Coronary artery (tissue), 2 donors: ENCODE measurements around the gene CSE1L.

Experiments
- DNase-seq: peaks from one replicate; pipeline ENCODE4 v3.0.0-alpha.2; 2017; ENCODE audit warnings: low spot score
- H3K27ac ChIP-seq, 2 donors: fragments of 200-600 bp; sonication (generic); one replicate each; pipeline ENCODE4 v1.5.1; 2016 to 2019
- H3K4me3 ChIP-seq: fragments of 200-600 bp; sonication (generic); 2 replicates; pipeline ENCODE4 v1.5.1; 2016; ENCODE audit warnings: mild to moderate bottlenecking, moderate library complexity
- CTCF ChIP-seq: fragments of 200-600 bp; sonication (generic); IDR thresholded peaks from one replicate; pipeline ENCODE4 v1.5.1; 2019; ENCODE audit warnings: antibody characterized with exemption

The CSE1L gene

DNA sequence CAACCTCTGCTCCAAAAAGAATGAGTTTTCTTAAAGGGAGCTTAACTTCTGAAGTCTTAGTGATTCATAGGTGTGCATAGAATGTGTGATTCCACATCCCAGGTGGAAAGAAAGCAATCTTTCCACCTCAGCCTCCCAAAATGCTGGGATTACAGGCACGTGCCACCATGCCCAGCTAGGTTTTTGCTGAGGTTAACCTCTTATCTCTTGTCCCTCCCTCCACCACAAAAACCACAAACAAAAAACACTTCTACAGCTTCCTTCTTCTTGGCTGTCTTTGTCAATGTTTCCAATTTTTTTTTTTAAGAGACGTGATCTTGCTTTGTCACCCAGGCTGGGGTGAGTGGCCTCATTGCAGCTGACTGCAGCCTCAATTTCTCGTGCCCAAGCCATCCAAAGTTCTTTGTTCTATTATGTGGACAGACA, 8.1 kb upstream of the CSE1L start:
- H3K27ac ChIP-seq, result no peak overlapping the region
- H3K4me3 ChIP-seq, result no peak overlapping the region
- DNase-seq, result no peak
- no peak for TF ChIP-seq CTCF

DNA sequence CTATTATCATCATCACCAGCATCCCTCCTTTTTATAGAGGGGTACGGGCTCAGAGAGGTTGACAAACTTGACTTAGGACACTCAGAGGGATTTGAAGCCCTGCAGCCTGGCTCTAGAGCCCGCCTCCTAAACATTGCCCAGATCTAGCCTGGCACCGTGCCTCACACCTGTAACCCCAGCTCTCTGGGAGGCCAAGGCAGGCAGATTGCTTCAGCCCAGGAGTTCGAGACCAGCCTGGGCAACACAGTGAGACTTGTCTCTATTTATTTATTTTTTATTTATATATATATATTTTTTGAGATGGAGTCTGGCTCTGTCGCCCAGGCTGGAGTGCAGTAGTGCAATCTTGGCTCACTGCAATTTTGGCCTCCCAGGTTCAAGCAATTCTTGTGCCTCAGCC, 6.3 kb upstream of the CSE1L start:
- H3K4me3 ChIP-seq, result no peak overlapping the region
- no peak for TF ChIP-seq CTCF
- no peak for DNase-seq
- no peak overlapping the region for H3K27ac ChIP-seq

GRCh38 chr20:49043000-49043399, 3.1 kb upstream of the CSE1L start:
- no peak for TF ChIP-seq CTCF
- DNase-seq, result no peak
- H3K4me3 ChIP-seq, result no peak overlapping the region
- H3K27ac ChIP-seq, result no peak overlapping the region

DNA sequence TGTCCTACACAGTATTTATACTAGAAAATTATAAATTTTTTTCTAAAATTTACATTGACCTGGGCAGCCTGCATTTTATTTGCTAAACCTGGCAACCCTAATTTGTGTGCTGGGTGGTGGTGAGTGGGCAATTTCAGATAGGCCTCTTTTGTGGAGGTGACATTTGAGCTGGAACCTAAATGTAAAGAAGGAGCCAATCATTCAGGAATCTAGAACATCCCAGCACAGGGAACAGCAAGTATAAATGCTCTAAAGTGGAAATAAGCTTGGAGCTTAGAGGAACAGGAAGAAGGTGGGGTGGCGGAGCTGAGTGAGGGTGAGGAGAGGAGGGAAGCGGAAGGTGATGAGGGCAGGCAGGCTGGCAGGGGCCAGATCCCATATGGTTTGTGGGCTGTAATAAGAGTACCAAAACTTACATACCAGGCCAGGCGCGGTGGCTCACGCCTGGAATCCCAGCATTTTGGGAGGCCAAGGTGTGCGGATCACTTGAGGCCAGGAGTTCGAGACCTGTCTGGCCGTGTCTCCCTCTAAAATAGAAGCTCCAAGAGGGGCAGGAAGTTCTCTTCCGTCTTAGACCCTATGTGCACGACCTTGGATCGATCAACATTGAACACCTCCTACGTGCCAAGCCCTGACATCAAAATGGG, 549 bp upstream of the CSE1L start:
- no peak for DNase-seq
- H3K27ac ChIP-seq, result peak overlapping the region; percentile 85 to 94
- TF ChIP-seq CTCF, result no peak
- peak overlapping the region; percentile 95 for H3K4me3 ChIP-seq

DNA sequence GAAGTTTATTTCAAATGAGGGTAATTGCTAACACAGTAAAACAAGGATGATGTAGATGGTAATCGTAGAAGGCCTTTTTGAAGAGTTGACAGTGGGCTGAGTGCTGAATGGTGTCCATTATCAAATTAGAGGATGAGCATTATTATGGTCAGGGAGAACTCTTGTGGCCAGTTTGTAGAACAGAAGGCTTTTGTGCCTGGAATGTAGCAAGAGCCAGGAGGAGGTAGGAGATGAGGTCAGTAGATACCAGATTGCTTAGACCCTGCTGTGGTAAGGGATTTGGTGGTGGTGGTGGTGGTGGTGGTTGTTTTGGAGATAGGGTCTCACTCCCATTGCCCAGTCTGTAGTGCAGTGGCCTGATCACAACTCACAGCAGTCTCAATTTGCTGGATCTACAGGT, 6.2 kb downstream of the CSE1L start:
- no peak overlapping the region for H3K4me3 ChIP-seq
- no peak for DNase-seq
- TF ChIP-seq CTCF, result no peak
- H3K27ac ChIP-seq, result no peak overlapping the region

GRCh38 chr20:49054056-49054643, 8.0 kb downstream of the CSE1L start:
- DNase-seq, result no peak

More at GRCh38 chr20:49054056-49054643, 8.0 kb downstream of the CSE1L start:
- no peak overlapping the region for H3K4me3 ChIP-seq
- H3K27ac ChIP-seq, result no peak overlapping the region
- no peak for TF ChIP-seq CTCF
